ENCODE data around the gene ASB7.

DNA sequence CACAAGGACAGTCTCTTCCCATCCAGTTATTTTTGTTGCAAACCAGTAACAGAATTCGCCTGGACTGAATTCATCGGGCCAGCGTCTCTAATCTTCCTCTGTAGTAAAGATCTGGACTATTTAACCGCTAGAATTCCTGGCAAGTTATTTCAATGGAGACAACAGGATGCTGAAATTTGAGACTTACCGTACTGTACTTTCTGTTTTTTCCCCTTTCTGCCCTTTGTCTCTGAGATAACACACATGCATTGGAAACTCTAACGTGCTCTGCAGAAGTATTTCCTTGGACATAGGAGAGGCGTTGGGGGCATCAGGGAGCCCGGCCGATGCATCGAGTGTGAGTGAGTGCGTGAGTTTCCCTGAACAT is 61.5 kb downstream of the ASB7 start:
- TF ChIP-seq, protein P1, sequence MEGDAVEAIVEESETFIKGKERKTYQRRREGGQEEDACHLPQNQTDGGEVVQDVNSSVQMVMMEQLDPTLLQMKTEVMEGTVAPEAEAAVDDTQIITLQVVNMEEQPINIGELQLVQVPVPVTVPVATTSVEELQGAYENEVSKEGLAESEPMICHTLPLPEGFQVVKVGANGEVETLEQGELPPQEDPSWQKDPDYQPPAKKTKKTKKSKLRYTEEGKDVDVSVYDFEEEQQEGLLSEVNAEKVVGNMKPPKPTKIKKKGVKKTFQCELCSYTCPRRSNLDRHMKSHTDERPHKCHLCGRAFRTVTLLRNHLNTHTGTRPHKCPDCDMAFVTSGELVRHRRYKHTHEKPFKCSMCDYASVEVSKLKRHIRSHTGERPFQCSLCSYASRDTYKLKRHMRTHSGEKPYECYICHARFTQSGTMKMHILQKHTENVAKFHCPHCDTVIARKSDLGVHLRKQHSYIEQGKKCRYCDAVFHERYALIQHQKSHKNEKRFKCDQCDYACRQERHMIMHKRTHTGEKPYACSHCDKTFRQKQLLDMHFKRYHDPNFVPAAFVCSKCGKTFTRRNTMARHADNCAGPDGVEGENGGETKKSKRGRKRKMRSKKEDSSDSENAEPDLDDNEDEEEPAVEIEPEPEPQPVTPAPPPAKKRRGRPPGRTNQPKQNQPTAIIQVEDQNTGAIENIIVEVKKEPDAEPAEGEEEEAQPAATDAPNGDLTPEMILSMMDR (optimal IDR thresholded peaks at IDR 0.05 in 1 of 3, IDR thresholded peaks at IDR 0.05 in 1 of 3, conservative IDR thresholded peaks at IDR 0.05 in 1 of 3; ENCODE audit: extremely low read depth in 1 of 3, insufficient read depth in 2 of 3, low read length in 3 of 3) = no peak
- TF ChIP-seq EZH2 (IDR thresholded peaks at IDR 0.05; ENCODE audit: low read length) = no peak

Measured in keratinocyte (primary cell).